K562 (cell line): ENCODE measurements around the gene AP3S1. TPM values are rescaled to one million over a fixed set of nuclear protein-coding genes. Genes with fewer than 3 reads are reported as not detected.

Experiments used
- CHD7 ChIP-seq: fragments of 200-600 bp; sonication (generic); IDR thresholded peaks from one replicate; pipeline ENCODE4 v1.6.1; 2012; ENCODE audit warnings: mild to moderate bottlenecking, low read depth, low read length, inconsistent platforms
- EHMT2 ChIP-seq: fragments of 450-650 bp; IDR thresholded peaks from 2 replicates; pipeline ENCODE4 v1.6.1; 2018; ENCODE audit warnings: antibody characterized with exemption
- HDAC8 ChIP-seq: fragments of 450-650 bp; IDR thresholded peaks from 2 replicates; pipeline ENCODE4 v1.6.1; 2016; ENCODE audit warnings: mild to moderate bottlenecking, missing genetic modification characterization, moderate library complexity, missing compliant biosample characterization
- MBD2 ChIP-seq: sonication (generic); IDR thresholded peaks from 2 replicates; pipeline ENCODE4 v1.6.1; 2016; ENCODE audit warnings: low read depth, borderline replicate concordance
- NR1H2 ChIP-seq: sonication (generic); formaldehyde crosslinking; IDR thresholded peaks from 2 replicates; pipeline ENCODE4 v1.4.0; 2020; ENCODE audit warnings: mild to moderate bottlenecking, missing genetic modification reagents
- RCOR1 ChIP-seq, 2 experiments: IDR thresholded peaks; 2 replicates each; pipeline ENCODE4 v1.6.1; 2012; ENCODE audit warnings: low read depth in 2 of 2, low read length in 2 of 2, borderline replicate concordance in 1 of 2, improper control_type of control experiment in 1 of 2
- SNAPC5 ChIP-seq: fragments of 250-450 bp; sonication (Bioruptor Pico); IDR thresholded peaks from 2 replicates; pipeline ENCODE4 v1.8.0; 2021; ENCODE audit warnings: moderate library complexity, mild to moderate bottlenecking, inconsistent platforms
- TEAD1 ChIP-seq, 2 experiments: fragments of 450-650 bp in 1 of 2; sonication (generic) in 1 of 2; formaldehyde crosslinking; IDR thresholded peaks; 2 replicates each; pipeline versions ENCODE4 v1.4.0 to v1.8.0; 2020 to 2022; ENCODE audit warnings: mild to moderate bottlenecking in 2 of 2, missing genetic modification reagents in 1 of 2
- THAP7 ChIP-seq: fragments of 250-450 bp; sonication (Bioruptor Pico); IDR thresholded peaks from 2 replicates; pipeline ENCODE4 v1.5.0; 2021
- ZHX1 ChIP-seq: fragments of 150-350 bp; conservative IDR thresholded peaks from 2 replicates; pipeline ENCODE4 v1.6.1; 2014; ENCODE audit warnings: low read length
- polyA plus RNA-seq, 8 experiments: library from polyadenylated mRNA; depleted of rRNA in 4 of 8; stranded (reverse) in 5 of 8; unstranded in 3 of 8; fragments of >200 nt; fragmentation: Nextera tagmentation in 2 of 8; fragmentation: Illumina TruSeq in 1 of 8; extraction: Ambion mirVana in 2 of 8; extraction: Trizol in 1 of 8; gene quantifications; 2 replicates each; pipeline versions ENCODE4 v1.2.1 to v1.2.3, GENCODE V29; 2011 to 2014; ENCODE audit warnings: inconsistent platforms in 1 of 8, missing spikeins in 1 of 8
- total RNA-seq, 7 experiments: library from RNA; depleted of rRNA in 6 of 7; stranded (reverse); fragments of >200 nt in 6 of 7; fragmentation: Illumina TruSeq in 2 of 7; extraction: Trizol in 2 of 7; gene quantifications; 2 replicates each; pipeline versions ENCODE4 v1.2.1 to v1.2.3, GENCODE V29; 2011 to 2021; ENCODE audit warnings: low replicate concordance in 1 of 7

The AP3S1 gene
- total and polyA plus RNA-seq, 9 of the 15 experiments (the other 6 are each of a cell fraction or from before 2014, with no cell fraction given) = 46.1 to 106 (median 67.3) TPM

GRCh38 chr5:115841382-115842088 lies at the start of gene AP3S1, which contains the start of gene ATG12 (continued):
- TF ChIP-seq CHD7 (no peak), EHMT2 (no peak), MBD2 (peak; percentile 60; the same call in 1 of the 2 replicates), NR1H2 (CRISPR knock-in tag) (no peak), THAP7 (CRISPR knock-in tag) (no peak), RCOR1 (IDR thresholded peaks at IDR 0.05; ENCODE audit: borderline replicate concordance in 1 of 2, low read depth in 2 of 2, low read length in 2 of 2) (no peak), ZHX1 (no peak), SNAPC5 (CRISPR knock-in tag) (no peak), TEAD1 (CRISPR knock-in tag; IDR thresholded peaks at IDR 0.05) (0 out of 4 replicates have a peak, but pooled peaks of 1 of the 2 experiments have one; percentile 15), HDAC8 (tag) (no peak)
